Stimulated activated CD8-positive, alpha-beta memory T cell treated with anti-CD3 and anti-CD28 coated beads, Interleukin-7, amount 100 ng/mL, for 1 hour (primary cell): ENCODE data around the gene ACOX2.

Experiments
- DNase-seq, 2 donors: peaks; one replicate each; pipeline ENCODE4 v3.0.0-alpha.2; 2020; ENCODE audit warnings: low read depth in 2 of 2

The ACOX2 gene

GRCh38 chr3:58474348-58474911, 62.6 kb downstream of the ACOX2 start:
- no peak for DNase-seq

DNA sequence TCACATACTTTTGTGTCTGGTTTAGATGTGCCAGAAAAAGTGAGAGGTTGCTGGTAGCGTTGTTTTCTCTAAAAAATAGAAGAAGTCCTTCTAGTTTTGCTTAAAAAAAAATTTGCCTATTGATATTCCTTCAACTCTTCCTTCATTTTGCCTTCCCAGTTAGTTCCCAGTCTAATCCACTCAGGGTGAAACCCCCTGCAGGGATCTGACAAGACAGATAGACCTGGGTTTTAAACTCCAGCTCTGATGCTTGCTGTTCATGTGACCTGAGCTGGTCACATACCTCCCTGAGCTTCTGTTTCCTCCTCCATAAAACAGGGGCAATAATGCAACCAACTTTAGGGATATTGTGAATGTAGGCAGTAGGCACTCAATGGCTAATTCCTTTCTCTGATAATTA, 63.7 kb downstream of the ACOX2 start:
- no peak for DNase-seq

- DNase-seq = no peak
Measured at GRCh38 chr3:58471025-58471887, 65.7 kb downstream of the ACOX2 start.

DNA sequence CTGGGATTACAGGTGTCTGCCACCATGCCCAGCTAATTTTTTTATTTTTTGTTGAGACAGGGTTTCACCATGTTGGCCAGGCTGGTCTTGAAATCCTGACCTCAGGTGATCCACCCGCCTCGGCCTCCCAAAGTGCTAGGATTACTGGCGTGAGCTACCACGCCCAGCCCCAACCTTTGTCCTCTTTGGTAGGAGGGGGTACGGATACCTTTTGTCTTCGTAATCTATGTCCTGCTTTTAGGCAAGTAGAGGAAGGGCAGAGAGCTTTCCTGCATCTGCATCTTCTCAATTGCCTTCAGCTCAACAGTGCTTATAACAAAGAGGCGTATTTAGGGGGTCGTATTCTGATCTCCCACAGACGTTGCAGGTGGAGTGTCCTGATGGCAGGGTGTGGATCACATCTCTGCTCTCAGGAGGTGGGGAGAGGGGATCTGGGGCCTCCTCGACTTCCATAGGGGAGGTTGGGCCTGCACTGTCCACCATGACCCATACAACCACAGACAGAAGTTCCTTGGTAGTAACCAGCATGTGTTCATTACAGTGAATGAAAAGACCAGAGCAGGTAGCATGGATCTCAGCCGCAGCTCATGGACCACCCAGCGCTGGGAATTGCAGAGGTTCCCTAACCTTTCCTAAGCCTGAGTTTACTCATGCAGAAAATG, 66.5 kb downstream of the ACOX2 start:
- no peak for DNase-seq

DNA sequence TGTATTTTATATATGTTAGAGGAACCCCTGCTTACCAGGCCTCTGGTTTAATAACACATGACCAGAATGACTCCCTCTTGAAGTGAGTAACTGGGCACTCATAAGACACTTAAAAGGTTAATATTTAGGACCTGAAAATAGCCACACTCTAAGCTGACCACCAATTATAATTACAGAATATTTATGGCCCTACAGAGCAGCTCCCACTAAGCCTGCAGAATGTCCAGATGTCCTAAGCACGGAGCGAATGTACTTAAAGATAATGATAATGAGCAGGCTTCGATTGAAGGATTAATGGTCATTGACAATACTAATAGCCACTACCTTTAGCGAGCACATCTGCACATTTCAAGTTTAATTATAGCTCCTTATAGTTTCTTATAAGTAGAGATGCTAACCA, 67.9 kb downstream of the ACOX2 start:
- DNase-seq = no peak

- no peak for DNase-seq
Measured at GRCh38 chr3:58466899-58467563, 70.0 kb downstream of the ACOX2 start.

DNA sequence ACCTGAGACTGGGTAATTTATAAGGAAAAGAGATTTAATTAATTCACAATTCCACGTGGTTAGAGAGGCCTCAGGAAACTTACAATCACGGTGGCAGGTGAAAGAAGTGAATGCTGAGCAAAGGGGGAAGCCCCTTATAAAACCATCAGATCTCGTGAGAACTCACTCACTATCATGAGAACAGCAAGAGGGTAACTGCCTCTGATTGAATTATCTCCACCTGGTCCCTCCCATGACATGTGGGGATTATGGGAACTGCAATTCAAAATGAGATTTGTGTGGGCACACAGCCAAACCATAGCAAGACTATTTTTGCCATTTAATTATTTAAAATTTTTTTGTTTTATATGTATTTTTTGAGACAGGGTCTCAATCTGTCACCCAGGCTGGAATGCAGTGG, 72.1 kb downstream of the ACOX2 start:
- DNase-seq = no peak

GRCh38 chr3:58463942-58464271, 73.1 kb downstream of the ACOX2 start:
- no peak for DNase-seq

DNA sequence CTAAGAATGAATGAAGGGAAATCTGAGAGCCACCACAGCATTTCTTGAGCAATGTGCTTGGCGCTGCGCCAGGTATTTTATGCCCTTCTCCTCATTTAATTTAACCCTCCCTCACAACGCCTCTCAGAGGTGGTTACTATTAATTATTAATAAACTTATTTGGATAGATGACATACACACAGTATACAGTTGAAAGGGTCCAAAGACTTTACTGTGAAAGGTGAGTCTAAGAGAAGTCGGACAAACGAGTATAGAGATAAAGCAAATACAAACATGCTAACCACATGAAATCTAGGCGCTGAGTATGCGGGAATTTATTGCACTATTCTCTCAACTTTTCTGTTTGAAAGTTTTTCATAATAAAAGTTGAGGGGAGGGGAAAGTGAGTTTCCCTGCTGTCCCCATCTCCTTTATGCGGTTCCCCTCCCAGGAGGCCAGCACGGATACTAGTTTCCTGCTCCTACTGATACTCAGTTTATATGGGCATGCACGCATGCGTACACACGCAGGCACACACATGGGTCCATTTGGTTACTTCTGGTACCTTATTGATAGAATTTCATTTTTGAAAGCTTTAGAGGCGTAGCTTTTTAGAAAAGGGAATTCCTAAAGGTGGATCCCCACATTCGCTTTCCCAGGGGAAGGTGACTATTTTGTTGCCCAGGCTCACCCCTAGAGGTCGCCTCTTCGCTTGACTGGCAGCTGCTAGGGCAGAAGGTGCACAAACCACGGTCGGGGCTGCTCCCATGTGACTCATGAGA, 73.6 kb downstream of the ACOX2 start:
- DNase-seq = peak; percentile 38 to 44

- no peak for DNase-seq
Measured at GRCh38 chr3:58462829-58463180, 74.2 kb downstream of the ACOX2 start.

DNA sequence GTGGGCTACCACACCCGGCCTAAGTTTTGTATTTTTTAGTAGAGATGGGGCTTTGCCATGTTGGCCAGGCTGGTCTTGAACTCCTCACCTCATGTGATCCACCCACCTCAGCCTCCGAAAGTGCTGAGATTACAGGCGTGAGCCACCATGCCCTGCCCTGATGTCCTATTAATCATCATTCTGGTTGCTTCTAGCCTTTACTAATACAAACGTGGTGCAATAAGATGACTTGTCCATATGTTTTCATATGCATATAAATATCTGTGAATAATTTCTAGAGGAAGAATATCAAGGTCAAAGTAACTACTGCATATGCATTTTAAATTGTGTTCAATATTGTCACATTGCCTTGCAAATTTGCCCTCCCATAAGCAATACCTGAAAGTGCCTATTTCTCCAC, 77.8 kb downstream of the ACOX2 start:
- DNase-seq = no peak
